Stimulated activated CD8-positive, alpha-beta memory T cell treated with anti-CD3 and anti-CD28 coated beads, Interleukin-7, amount 100 ng/mL, for 1 hour (primary cell): ENCODE results near the gene DUSP23.

Experiments
- DNase-seq, 2 donors: peaks; one replicate each; pipeline ENCODE4 v3.0.0-alpha.2; 2020; ENCODE audit warnings: low read depth in 2 of 2

DUSP23 gene

GRCh38 chr1:159786465-159786864 is 5.7 kb downstream of the DUSP23 start:
- no peak for DNase-seq

GRCh38 chr1:159786966-159787365 is 6.2 kb downstream of the DUSP23 start:
- no peak for DNase-seq

- no peak for DNase-seq
Measured at GRCh38 chr1:159790237-159790917, 9.6 kb downstream of the DUSP23 start.

GRCh38 chr1:159791031-159791430 is 10.3 kb downstream of the DUSP23 start:
- DNase-seq, result no peak

GRCh38 chr1:159791461-159791860 is 10.7 kb downstream of the DUSP23 start:
- no peak for DNase-seq

GRCh38 chr1:159795534-159795933 is 14.8 kb downstream of the DUSP23 start:
- DNase-seq, result no peak

- no peak for DNase-seq
Measured at GRCh38 chr1:159798893-159799292, 18.1 kb downstream of the DUSP23 start.

- no peak for DNase-seq
Measured at GRCh38 chr1:159799446-159799985, 18.8 kb downstream of the DUSP23 start.

- peak; percentile 8 to 28 for DNase-seq
Measured at GRCh38 chr1:159800177-159800930, 19.6 kb downstream of the DUSP23 start.

- no peak for DNase-seq
Measured at GRCh38 chr1:159802111-159802510, 21.3 kb downstream of the DUSP23 start, which contains the start of gene FCRL6. Gene FCRL6 (plus strand): TSS chr1:159802360. CDS start chr1:159802425, 65 bp downstream.

GRCh38 chr1:159803956-159804689 is 23.4 kb downstream of the DUSP23 start:
- DNase-seq, result no peak

GRCh38 chr1:159804924-159805323 is 24.2 kb downstream of the DUSP23 start:
- DNase-seq, result no peak

- DNase-seq, result no peak
Measured at GRCh38 chr1:159815926-159816325, 35.2 kb downstream of the DUSP23 start.

- DNase-seq, result no peak
Measured at GRCh38 chr1:159817276-159818041, 36.7 kb downstream of the DUSP23 start.

- no peak for DNase-seq
Measured at GRCh38 chr1:159821171-159821867, 40.6 kb downstream of the DUSP23 start.

- DNase-seq, result no peak
Measured at GRCh38 chr1:159823406-159823805, 42.6 kb downstream of the DUSP23 start.

GRCh38 chr1:159825564-159825963 is 44.8 kb downstream of the DUSP23 start:
- DNase-seq, result no peak

- peak; percentile 22 to 41 for DNase-seq
Measured at GRCh38 chr1:159826441-159827101, 45.8 kb downstream of the DUSP23 start, which contains the start of gene SLAMF8. Gene SLAMF8 (plus strand): TSS chr1:159826873. CDS start chr1:159826899, 26 bp downstream.

- no peak for DNase-seq
Measured at GRCh38 chr1:159827102-159827490, 46.3 kb downstream of the DUSP23 start.

GRCh38 chr1:159827549-159827948 is 46.8 kb downstream of the DUSP23 start:
- DNase-seq, result no peak
